ENCODE data around the gene COQ10A. TPM values are rescaled to one million over a fixed set of nuclear protein-coding genes. Genes with fewer than 3 reads are reported as not detected.

Gene COQ10A
- total and polyA plus RNA-seq, 9 of the 15 experiments (the other 6 are each of a cell fraction or from before 2014, with no cell fraction given): 3.1 to 26.4 (median 12.7) TPM

GRCh38 chr12:56308714-56309113 is 42.0 kb downstream of the COQ10A start:
- Histone ChIP-seq H3K36me3 (ENCODE audit: control insufficient read depth, insufficient read depth, low read length) (peaks cover 70% of the 10 kb centered on the region), H2AFZ (ENCODE audit: low read depth, low read length) (no peak overlapping the region), H3K9me1 (ENCODE audit: control insufficient read depth, insufficient read depth, low read length) (no peaks in the 10 kb centered on the region), H3K27ac (ENCODE audit: extremely low read depth, low read depth, low read length) (no peak overlapping the region), H3K4me1 (replicated peaks in 1 of 2; ENCODE audit: control insufficient read depth in 2 of 2, insufficient read depth in 2 of 2, low read length in 2 of 2) (no peaks in the 10 kb centered on the region), H3K9me3 (replicated peaks; ENCODE audit: control insufficient read depth, insufficient read depth, low read depth, low read length) (no peaks in the 10 kb centered on the region), H4K20me1 (replicated peaks; ENCODE audit: control insufficient read depth, insufficient read depth, low read length) (no peaks in the 10 kb centered on the region), H3K79me2 (ENCODE audit: control insufficient read depth, insufficient read depth, low read length) (no peaks in the 10 kb centered on the region), H3K27me3 (ENCODE audit: control insufficient read depth in 2 of 2, insufficient read depth in 2 of 2, low read length in 2 of 2) (no peaks in the 10 kb centered on the region), H3K4me3 (no peak overlapping the region), H3K4me2 (ENCODE audit: insufficient read depth, low read length) (no peak overlapping the region), H3K9ac (ENCODE audit: insufficient read depth in 1 of 2, low read depth in 2 of 2, low read length in 2 of 2) (no peak overlapping the region)
- DNase-seq (ENCODE audit: extremely low read depth in 1 of 4, low spot score in 3 of 4) (no peak), ATAC-seq (no peak), FAIRE-seq (no peak)
- POLR2A ChIA-PET: interaction anchor here (0.8 to 1.6 kb wide), 6 partner anchors 10 to 890 kb away, joined by 3 to 8 read pairs (median 4); partner anchors contain the start of gene CS
- WGBS (ENCODE audit: insufficient coverage, low coverage, missing lambda C conversion rate): 83% methylated on average over 3 of the region's 3 CpGs
- TF ChIP-seq HDAC3 (IDR thresholded peaks at IDR 0.05; ENCODE audit: borderline replicate concordance, partially characterized antibody): no peak
- peak; percentile 71 for TF ChIP-seq RBM25 (IDR thresholded peaks at IDR 0.05; ENCODE audit: low read depth, low read length, severe bottlenecking)
- intact Hi-C loops (cut with micrococcal nuclease): no loop called here
- CTCF ChIA-PET (ENCODE audit: low intra/inter-chr PET ratio): no interaction called here
- BruUV-seq (replicated peaks): no TSS peak
- in situ Hi-C loops (cut with MboI): no loop called here

DNA sequence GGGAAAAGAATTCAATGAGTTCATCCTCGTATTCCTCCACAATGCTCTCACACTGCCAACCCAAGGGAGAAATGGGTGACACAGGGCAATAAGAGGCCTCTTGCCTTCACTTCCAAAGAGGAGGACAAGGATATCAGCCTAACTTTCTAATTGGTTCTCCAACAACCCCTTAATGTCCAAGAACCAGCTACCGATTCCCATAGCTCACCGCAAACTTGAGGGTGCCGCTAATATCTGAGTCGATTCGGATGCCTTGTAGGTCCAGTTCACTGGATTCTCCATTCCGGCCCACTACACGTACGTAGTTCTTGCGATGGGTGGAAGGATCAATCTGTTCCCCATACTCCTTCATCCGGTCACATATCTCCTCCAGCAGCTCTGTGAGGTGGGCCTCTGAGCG is 44.3 kb downstream of the COQ10A start:
- in situ Hi-C loops (cut with MboI): no loop called here
- Histone ChIP-seq H3K27me3 (ENCODE audit: control insufficient read depth in 2 of 2, insufficient read depth in 2 of 2, low read length in 2 of 2) (no peaks in the 10 kb centered on the region), H3K9ac (ENCODE audit: insufficient read depth in 1 of 2, low read depth in 2 of 2, low read length in 2 of 2) (no peak overlapping the region), H3K36me3 (ENCODE audit: control insufficient read depth, insufficient read depth, low read length) (peaks cover 66% of the 10 kb centered on the region), H3K4me1 (replicated peaks in 1 of 2; ENCODE audit: control insufficient read depth in 2 of 2, insufficient read depth in 2 of 2, low read length in 2 of 2) (peaks cover 6 to 7% of the 10 kb centered on the region in 2 experiments; a peak in 2 of 5 replicates), H3K9me1 (ENCODE audit: control insufficient read depth, insufficient read depth, low read length) (no peaks in the 10 kb centered on the region), H3K4me2 (ENCODE audit: insufficient read depth, low read length) (no peak overlapping the region), H3K27ac (ENCODE audit: extremely low read depth, low read depth, low read length) (no peak overlapping the region), H4K20me1 (replicated peaks; ENCODE audit: control insufficient read depth, insufficient read depth, low read length) (no peaks in the 10 kb centered on the region), H3K9me3 (replicated peaks; ENCODE audit: control insufficient read depth, insufficient read depth, low read depth, low read length) (no peaks in the 10 kb centered on the region), H3K79me2 (ENCODE audit: control insufficient read depth, insufficient read depth, low read length) (peaks cover 19% of the 10 kb centered on the region), H3K4me3 (no peak overlapping the region), H2AFZ (ENCODE audit: low read depth, low read length) (no peak overlapping the region)
- FAIRE-seq: no peak
- ATAC-seq: no peak
- POLR2A ChIA-PET: interaction anchor here (0.6 to 1.6 kb wide), 5 partner anchors 10 to 326 kb away, joined by 3 to 8 read pairs (median 3); partner anchors contain the start of gene SMARCC2
- WGBS (ENCODE audit: insufficient coverage, low coverage, missing lambda C conversion rate): 97% methylated on average over 12 of the region's 12 CpGs
- DNase-seq (ENCODE audit: extremely low read depth in 1 of 4, low spot score in 3 of 4): no peak
- no TSS peak for BruUV-seq (replicated peaks)
- TF ChIP-seq HOXB6 (CRISPR knock-in tag; IDR thresholded peaks at IDR 0.05; ENCODE audit: borderline replicate concordance) (no peak), POLR2A (conservative IDR thresholded peaks at IDR 0.05) (0 out of 2 replicates have a peak, but pooled peaks have one; percentile 33), SUPT5H (IDR thresholded peaks at IDR 0.05) (0 out of 2 replicates have a peak, but pooled peaks have one; percentile 13), TCFL5 (CRISPR knock-in tag; conservative IDR thresholded peaks at IDR 0.05) (no peak)
- intact Hi-C loops (cut with micrococcal nuclease): no loop called here
- CTCF ChIA-PET (ENCODE audit: low intra/inter-chr PET ratio): no interaction called here

Data from K562 (cell line).